Measurements from ENCODE around the gene NRXN2.

The NRXN2 gene

DNA sequence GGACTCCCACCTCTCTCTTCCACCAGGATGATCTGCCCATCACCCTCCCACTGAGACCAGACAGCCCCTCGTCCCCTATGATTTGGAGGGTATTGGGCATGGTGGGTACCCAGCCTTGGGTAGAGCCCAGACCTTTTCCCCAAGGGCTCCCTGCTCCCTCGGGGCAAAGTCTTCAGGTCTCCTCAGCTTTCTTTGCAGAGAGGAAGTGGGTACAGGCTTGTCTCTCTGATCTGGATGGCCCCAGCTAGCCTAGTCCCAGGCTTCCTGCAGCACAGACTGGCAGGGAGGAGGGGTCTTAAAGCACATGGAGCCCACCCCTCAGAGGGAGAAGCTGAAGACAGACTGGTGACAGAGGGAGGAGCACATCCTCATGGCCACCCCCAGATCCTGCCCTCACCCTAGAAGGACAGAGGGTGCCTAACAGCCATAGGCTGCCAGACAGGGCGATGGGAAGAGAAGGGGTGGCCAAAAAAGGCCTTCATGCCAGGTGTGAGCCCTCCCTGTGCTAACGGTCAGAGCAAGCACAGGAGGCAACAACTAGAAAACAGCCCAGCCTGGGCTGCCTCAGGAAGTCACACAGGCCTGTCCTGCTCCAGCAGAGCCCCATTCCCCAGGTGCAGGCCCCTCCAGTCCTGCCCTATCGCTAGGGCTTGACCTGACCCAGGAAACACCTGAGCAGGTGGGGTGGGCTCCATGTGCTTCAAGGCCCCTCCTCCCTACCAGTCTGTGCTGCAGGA is 101.5 kb downstream of the NRXN2 start:
- no peak for DNase-seq

DNA sequence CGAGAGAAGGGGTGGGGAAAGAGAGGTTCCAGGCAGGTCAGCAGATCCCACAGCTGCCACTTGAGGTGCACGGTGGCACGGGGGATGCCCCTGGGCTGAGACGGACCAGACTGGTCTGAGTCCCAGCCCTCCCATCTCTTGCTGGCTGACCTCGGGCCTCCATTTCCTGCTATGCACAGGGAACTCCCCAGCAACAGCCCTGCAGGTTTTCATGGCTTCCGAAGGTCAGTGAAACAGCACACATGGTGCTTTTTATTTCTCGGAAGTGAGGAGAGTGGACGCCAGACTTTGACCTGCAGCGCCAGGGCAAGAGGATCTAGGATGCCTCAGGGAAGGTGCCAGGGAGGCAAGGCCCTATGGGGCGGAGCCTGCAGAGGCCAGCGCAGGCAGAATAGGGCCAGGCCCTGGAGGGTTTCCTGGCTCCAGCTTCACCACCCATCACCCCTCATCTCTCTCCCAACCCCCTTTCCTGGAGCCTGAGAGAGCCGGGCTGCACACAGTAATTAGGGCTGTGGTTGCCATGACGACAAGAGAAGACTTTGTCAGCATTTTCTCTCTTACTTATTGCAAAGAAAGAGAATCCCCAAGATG is 102.5 kb downstream of the NRXN2 start:
- no peak for DNase-seq

DNA sequence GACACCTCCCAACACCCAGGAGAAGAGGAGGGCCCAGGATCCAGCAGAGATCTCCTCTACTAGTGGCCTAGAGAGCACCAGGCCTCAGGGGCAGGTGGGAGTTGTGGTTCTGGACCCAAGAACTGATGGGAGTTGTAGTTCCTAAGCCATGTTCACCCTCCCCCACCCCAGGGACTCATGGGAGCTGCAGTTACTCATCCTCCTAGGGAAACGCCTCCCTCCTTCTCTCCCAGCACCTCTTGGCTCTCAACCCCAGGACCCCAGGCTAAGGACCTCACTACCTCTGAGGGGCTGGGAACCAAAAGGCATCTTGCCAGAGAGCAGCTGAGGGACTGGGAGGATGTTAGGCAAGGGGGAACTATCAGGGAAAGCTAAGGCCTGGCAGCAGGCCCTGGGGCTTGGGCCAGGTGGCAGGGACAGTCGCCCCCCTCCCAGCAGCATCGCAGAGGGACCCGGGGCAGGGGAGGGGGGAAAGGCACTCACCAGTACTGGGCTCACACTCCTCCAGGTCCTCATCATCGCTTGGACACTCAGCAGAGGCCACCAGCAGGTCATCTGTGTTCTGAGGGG is 103.1 kb downstream of the NRXN2 start:
- no peak for DNase-seq

DNA sequence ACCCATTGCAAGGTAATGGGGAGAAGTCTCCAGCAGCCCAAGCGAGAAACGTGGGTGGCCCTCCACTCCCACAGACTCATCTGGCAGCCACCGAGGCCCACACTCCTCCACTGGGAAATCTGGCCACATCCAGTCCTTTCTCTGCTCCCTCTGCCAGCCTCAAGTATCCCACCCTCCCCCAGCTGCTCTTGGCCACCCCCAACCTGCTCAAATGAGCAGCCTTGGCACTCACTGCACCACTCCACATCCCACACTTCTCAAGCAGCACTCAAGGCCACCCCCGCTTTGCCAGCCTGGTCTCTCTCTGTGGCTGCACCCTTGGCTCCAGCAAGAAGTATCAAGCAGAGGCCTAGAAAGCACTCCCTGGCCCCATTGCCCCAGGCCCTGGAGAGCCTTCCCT is 103.8 kb downstream of the NRXN2 start:
- DNase-seq: no peak

DNA sequence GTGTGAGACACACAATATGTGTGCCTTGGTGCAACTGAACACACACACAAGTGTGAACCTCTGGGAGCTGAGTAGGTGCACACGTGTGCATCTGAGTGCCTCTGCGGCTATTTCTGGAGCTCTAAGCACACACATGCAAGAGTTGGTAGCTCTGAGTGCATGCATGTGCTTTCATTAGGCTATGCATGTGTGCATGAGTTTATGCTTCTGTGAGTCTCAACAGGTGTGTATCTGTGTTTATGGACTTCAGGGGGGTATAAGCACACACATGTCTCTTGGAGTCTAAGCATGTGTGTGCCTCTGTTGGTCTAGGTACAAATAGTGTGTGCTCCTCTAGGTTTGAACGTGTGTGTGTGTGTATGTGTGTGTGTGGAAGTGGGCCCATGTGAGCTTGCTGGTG is 106.2 kb downstream of the NRXN2 start:
- DNase-seq: no peak

DNA sequence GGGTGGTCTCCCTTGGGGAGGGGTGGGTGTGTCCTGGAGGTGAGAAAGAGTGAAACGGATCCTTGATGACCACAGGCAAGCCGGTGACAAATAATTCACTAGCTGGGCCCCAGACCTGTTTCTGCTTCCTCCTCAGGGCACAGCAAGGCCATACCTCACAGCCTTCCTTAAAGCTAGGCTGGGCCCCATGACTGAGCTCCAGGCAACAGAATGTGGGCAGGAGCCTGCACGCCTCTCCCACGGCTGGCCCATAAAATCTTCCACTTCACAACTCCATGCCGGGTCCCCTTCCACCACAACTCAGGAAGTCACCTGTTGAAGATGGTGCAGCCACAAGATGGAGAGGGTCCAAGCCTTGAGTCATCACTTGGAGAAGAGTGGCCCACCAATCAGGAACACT is 108.1 kb downstream of the NRXN2 start:
- no peak for DNase-seq

DNA sequence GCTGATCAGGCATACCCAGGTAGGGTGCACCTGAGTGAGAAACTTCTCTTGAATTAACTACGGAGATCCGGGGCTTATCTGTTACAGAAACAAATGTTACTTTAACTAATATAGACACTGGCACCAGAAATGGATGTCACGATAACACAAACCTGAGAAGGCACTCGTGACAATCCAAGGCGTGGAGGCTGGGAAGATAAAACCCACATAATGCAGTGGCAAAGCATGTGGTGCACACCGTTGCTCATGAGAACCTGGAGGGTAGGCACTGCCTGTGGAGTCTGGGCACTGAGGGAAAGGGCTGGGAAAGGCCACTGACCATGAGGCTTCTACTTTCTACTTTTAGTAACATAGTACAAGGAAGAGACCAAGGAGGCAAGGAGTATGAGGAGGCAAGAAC is 109.3 kb downstream of the NRXN2 start:
- DNase-seq: no peak

DNA sequence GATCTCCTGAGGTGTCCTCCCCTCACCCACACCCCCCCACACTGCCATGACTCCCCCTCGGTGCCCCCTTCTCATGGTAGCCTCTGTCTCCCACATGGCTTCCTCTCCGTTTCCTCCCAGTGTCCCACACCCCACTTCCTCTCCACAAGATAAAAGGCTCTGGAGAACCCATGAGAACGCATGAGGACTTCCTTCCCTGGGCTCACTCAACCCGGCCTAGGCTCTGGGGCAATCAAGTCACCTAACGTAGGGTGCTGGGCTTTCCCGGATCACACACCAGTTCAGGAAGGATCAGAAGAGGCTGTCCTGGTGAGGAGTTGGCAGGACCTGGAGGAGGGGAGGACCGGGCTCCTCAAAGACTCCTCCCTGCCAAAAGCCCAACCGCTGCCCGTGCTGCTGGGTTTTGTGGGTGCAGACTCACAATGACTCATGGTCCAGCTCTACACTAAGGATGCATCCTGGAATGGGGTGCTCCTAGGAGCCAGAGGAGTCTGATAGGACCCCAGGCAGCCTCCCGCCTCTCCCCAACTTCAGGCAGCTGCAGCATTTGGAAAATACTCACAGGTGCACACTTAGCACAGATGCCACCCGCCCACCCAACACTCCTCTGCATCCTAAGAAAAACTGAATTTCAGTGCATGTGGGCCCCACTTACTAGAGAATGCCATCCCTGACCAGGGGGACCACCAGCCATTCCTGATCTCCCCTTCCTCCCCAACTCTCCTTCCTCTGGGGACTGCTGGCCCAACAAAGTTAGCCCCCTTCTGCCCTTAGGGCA is 110.9 kb downstream of the NRXN2 start:
- no peak for DNase-seq

DNA sequence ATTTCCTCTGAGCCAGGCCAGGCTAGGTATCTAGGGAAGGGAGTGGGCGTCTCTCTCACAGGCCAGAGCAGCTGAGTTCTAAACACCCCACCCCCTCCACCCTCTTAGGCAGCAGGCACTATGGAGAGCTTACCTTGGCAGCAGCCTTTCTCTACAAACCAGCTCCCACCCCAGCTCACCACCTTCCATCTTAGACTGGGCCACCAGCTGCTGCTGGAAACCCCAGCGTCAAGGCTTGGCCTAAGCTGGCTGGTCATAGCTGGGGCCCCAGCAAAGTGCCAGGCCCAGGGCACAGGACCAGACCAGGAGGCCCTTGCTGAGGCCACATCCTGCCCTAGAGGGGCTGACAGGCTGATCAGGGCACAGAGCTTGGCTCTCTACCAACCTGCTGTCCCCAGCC is 111.8 kb downstream of the NRXN2 start:
- no peak for DNase-seq

DNA sequence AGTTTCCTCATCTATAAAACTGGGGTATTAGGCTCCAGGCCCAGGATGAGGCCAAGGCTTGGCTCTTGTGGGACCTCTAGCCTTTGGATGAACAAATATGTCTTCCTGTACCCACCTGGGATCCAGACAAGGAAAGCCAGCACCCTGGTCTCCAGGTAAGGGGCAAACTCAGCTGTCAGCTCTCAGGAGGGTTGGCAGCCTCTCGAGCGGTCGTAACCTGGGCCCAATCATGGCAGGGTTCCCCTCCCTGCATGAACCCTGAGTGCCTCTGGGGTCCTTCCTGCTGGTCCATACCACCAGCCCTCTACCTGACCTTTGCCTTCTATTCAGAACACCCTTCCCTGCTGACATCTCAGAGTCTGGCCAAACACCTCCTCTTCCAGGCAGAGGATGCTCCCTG is 112.4 kb downstream of the NRXN2 start:
- DNase-seq: no peak

DNA sequence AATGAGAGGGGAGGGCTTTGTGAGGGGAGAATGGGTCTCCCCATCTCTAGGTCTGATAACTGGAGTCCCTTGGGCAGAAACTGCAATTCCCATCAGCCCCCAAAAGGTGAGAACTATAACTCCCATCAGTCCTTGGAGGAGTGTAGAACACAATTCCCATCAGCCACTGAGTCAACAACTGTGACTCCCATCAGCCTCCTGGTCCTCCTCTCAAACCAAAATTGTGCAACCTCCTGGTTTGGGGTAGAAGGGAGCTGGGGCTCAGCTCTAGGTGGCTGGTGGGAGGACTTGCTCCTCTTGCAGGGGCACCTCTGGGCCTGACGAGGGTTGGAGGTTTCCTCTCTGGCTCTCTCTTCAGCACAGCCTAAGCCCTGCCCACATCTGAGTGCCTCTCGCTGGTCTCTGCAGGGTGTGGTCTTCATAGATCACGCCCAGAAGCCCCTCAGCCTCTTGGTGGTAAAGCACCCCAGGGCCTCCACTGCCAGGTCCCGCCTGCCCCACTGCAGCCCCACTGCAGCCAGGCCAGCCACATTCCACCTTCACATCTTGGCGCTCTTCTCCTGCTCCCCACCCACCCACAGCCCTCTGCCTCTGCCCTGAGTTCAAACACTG is 113.5 kb downstream of the NRXN2 start:
- DNase-seq: no peak

DNA sequence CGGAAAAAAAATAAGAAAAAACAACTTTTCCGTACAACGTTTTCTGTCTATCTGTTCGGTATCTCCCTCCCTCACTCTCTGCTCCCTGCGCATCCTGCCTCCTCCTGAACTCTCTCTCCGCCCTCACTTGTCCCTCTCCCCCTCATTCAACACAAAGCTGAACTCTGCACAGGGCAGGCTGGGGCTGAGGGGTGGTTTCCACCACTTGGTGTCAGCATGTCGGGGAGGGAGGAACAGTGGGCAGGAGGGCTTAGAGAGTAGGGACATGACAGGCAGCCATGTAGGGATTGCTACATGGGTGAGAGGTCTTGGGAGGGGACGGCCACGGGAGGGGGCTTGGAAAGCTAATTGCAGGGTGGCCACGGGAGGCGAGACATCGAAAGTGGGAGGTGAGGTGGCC is 114.4 kb downstream of the NRXN2 start:
- no peak for DNase-seq

DNA sequence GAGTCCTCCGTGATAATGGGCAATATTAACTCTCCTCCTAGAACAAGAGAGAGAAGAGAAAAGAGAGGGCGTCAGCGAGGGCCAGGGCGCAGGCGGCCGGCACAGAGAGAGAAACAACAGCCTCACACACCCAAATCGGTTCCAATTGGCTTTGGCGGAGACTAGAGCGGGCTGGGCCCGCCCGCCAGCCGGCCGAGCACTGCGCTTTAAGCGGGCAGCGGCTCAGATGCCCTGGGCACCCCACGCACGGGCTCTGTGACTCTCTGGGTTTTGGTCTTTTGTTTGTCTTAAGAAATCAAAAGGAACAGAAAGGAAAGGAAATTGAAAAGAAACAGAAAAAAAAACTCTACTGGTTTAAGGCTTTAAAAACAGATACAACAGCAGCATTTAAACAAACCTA is 115.0 kb downstream of the NRXN2 start:
- DNase-seq: no peak

DNA sequence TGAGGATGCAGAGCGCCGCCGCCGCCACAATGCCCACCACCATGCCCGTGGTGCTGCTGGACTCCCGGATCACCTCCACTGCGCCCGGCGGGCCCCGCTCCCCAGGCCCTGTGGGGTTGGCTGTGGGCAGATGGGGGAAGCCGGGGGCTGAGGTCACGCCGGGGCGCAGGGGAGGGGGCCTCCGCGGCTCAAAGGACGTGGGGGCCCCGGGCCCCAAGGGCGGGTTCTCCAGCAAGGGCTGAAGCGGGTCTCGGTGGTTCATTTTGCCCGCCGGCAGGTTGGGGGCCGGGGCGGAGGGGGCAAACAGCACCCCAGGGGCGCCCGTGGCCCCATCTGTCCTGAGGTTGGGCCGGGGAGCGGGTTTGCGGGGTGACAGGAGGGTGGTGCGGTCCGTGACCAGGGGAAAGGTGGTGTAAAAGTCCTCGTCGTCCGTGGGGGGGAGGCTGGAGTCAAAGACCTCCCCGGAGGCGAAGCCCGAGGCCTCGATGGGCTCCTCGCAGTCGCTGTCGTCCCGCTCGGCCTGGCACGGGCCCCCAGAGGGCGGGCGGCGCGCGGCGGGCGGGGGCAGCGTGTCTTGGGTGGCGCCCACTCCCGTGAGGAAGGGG is 115.5 kb downstream of the NRXN2 start:
- DNase-seq: no peak

DNA sequence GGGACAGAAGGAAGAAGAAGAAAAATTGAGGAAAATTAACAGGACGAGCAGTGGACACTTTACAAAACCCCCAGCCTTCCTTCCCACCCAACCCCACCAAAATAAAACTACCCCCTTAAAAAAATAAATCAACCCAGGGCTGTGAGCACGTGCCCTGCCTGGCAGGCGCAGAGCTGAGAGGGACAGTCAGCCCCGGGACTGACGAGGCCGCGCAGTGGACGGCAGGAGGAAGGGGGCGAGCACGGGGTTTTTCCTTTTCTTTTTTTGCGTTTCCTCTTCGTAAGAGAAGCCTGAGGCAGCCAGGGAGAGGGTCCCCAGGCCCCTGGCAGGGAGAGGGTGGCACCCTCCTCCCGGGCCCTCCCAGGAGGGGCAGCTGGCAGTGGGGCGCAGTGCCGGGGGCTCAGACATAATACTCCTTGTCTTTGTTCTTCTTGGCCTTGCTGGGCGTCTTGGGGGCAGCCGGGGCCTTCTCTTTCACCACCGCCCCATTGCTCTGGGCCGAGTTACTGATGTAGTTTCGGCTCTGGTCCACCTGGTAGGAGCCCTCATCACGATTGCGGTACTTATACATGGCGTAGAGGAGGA is 116.1 kb downstream of the NRXN2 start:
- no peak for DNase-seq

DNA sequence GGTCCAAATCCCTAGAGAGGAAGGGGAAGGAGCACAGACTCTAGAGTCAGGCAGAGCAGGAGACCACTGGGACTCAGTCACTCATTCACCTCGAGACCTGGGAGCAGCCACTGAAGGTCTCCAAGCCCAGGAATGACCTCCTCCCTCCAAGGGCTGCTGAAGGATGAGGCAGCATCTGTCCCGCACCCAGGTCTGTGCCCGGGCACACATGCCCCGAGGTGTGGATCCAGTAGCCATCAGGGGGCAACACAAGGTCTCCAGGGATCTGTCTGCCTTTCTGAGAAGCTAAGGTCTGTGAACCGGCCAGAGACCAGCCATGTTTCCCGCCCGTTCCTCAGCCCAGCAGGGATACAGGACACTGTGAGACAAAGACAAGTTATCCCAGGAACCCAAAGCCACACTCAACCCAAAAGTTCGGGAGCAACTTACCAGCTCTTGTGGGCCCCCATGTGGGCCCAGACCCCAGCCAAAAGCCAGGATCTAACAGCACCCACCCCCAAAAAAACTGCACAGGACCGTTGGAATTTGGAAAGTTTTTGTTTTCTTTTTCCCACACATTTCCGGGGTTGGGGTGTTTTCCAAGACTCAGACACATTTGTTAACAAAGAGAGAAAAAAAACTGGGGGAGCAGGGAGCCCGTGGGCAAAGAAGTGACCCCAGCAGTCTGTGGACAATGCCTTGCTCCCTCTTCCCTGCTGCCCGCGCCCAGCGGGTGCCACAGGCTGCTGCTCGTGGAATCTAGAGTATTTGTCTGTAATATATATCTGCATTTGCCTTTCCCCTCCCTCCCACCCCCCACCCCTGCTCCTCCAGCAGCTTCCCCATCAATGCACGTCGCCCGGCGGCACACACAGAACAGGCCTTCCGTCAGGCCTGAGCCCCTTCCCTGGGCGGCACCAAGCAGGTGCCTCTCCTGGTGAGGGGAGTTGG is 117.1 kb downstream of the NRXN2 start:
- no peak for DNase-seq

DNA sequence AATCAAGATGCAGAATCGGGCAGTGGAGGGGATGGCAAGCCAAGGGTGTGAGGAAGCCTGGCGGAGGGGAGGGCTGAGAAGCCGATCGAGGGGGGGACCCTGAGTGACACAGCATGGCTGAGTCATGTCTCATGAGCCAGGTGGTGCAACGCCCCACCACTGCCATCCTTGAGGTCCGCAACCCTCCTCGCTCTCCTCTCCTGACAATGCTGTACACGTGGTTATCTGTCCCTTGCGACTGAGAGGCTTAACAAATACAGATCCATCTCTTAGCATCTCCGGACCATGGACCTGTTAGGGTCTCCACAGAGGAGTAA is 117.8 kb downstream of the NRXN2 start:
- DNase-seq: no peak

DNA sequence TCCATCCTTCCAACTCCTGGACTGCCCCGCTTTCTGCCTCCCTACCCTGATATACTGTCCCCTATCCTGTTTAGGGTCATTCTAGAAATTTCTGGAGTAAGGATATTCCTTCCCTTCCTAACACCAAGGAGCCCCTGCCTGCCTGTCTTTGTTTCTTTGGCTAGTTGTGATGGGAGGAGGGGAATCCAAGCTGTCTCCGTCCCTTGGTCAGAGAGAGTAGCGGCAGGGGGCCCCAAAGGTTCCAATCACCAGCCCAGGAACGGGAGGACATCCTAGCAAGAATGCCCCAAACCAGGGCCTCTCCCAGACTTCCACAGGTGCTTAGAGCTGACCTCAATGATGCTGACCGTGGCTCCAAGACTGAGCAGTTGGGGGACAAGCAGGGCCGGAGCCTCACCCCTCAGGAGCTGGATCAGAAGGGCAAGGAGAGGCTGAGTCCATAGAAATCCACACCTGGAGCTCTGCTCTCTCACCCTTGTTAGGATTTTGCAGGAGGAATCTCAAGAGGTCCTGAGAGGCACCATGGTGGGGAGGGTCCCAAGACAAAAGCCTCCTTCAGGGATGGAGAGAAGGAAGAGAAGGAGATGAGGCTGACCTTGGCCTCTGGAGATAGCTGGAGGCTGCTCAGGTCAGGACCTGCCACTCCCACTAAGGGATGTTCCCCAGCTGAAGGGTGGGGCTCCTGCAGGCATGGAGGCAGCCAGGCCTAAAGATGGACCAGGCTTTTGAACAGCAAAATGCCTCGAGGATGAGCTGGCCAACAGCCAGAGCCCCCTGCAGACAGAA is 118.3 kb downstream of the NRXN2 start:
- DNase-seq: no peak

DNA sequence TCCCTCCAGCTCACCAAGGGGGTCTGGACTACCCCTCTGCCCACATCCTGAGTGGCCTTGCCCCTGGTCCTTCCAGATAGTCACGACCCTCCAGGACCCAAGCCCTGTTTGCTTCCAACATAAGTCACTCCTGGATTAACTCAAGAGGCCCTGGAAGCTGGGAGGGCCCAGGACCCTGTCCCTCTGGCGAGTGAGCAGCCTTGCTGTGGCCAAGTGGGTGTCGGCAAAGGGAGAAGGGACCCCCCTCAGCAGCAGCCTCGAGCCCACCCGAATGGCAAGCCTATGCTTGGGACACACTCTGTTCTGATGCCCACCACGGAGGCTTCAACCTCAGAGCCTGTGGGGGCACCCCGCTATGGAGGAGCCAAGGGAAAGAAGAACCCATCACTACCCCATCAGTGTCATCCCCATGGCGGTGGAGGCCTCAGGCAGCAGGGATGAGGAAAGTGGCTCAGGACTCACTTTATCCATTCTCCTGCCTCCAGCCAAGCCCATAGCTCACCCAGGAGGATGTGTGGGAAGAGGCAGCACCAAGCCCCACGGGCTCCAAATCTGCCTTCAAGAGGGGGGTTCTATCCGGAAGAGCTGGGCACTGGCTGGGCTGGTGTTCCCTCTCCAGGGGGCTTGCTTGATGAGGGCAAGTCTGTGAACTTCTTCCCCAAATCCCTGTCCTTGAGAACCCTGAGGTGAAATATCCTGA is 119.4 kb downstream of the NRXN2 start:
- no peak for DNase-seq

DNA sequence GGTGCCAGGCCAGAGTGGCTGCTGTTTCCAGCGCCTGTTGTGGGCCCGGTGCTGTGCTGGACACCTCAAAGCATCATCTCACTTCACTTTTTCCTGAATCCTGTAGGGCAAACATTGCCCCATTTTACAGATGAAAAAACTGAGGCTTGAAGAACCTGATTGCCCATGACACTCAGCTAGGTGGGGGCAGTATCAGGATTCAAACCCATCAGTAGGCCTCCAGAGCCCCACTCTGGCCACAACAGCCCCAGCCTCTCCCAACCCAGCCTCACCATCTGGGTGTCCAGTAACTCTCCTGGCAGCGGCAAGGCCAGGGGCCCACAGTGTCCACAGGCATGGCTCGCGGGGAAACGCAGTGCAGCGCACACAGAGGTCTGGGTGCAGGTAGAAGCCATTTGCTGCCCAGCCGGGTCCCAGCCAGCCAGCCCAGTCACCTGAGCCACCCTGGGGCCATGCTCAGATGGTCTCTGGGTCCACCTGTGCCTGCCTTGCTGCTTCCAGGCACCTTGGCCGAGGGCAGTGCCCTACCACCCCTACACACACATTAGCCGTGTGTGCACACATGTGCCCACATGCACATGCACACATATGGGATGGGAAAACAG is 120.4 kb downstream of the NRXN2 start:
- no peak for DNase-seq
